ENCODE results near the gene ZNF205. TPM values are rescaled to one million over a fixed set of nuclear protein-coding genes. Genes with fewer than 3 reads are reported as not detected.

ZNF205 gene
- total and polyA plus RNA-seq, 2 donors (not counting 1 experiment from before 2014, with no cell fraction given), result not detected

GRCh38 chr16:3140603-3141427, 28.4 kb downstream of the ZNF205 start:
- intact Hi-C loops (cut with micrococcal nuclease), result no loop called here
- Histone ChIP-seq H3K4me3 (ENCODE audit: control extremely low read depth in 1 of 5, extremely low read depth in 1 of 5, insufficient read depth in 1 of 5, low read depth in 2 of 5, low read length in 4 of 5) (no peak overlapping the region), H3K27ac (ENCODE audit: low read length in 2 of 2) (no peak overlapping the region), H3K9ac (ENCODE audit: low read length) (no peak overlapping the region), H3K4me1 (ENCODE audit: control insufficient read depth in 2 of 2, insufficient read depth in 2 of 2, low read length in 2 of 2) (peaks cover 3 to 4% of the 10 kb centered on the region in 2 donors), H3K4me2 (replicated peaks; ENCODE audit: low read depth, low read length, poor library complexity, severe bottlenecking) (no peak overlapping the region), H3K9me3 (ENCODE audit: control extremely low read depth in 1 of 3, control insufficient read depth in 2 of 3, insufficient read depth in 1 of 3, low read length in 2 of 3) (no peaks in the 10 kb centered on the region), H3K36me3 (replicated peaks in 1 of 2; ENCODE audit: control extremely low read depth in 1 of 2, control insufficient read depth in 1 of 2, extremely low read depth in 1 of 2, insufficient read depth in 2 of 2, low read length in 1 of 2) (peaks cover 0 to 28% of the 10 kb centered on the region in 2 experiments), H3K27me3 (replicated peaks in 1 of 4; ENCODE audit: control extremely low read depth in 1 of 4, control insufficient read depth in 3 of 4, insufficient read depth in 4 of 4, low read length in 3 of 4) (no peaks in the 10 kb centered on the region), H2AFZ (ENCODE audit: insufficient read depth, low read depth, low read length, poor library complexity, severe bottlenecking) (no peak overlapping the region), H3K79me2 (ENCODE audit: control insufficient read depth, insufficient read depth, low read length) (peaks cover 11% of the 10 kb centered on the region), H4K20me1 (ENCODE audit: control insufficient read depth, insufficient read depth, low read length, poor library complexity, severe bottlenecking) (no peaks in the 10 kb centered on the region)
- H3K4me3 Mint-ChIP-seq, result no peak overlapping the region
- H3K27ac Mint-ChIP-seq, result no peak overlapping the region
- ATAC-seq (ENCODE audit: low read depth) (no peak), DNase-seq (no peak)
- no peaks in the 10 kb centered on the region for H3K27me3 Mint-ChIP-seq
- 98% methylated on average over 69 of the region's 69 CpGs for WGBS (ENCODE audit: insufficient coverage)
- no peak for TF ChIP-seq EZH2 (IDR thresholded peaks at IDR 0.05; ENCODE audit: borderline replicate concordance, insufficient read depth, low read depth, low read length, poor library complexity, severe bottlenecking)
- TF ChIP-seq CTCF (IDR thresholded peaks at IDR 0.05), result no peak
- no peaks in the 10 kb centered on the region for H3K9me3 Mint-ChIP-seq (ENCODE audit: insufficient read depth)
- CTCF ChIA-PET, result interaction anchor here (1.0 to 1.5 kb wide), 2 partner anchors 9 to 25 kb away, joined by 4 to 5 read pairs; no protein-coding TSS in a partner anchor
- POLR2A ChIA-PET, result no interaction called here
- peaks cover 4% of the 10 kb centered on the region for H3K4me1 Mint-ChIP-seq

GRCh38 chr16:3141781-3142311, 29.5 kb downstream of the ZNF205 start:
- no peak for ATAC-seq (ENCODE audit: low read depth)
- no peak overlapping the region for H3K4me2 ChIP-seq (replicated peaks; ENCODE audit: low read depth, low read length, poor library complexity, severe bottlenecking)

More at GRCh38 chr16:3141781-3142311, 29.5 kb downstream of the ZNF205 start:
- no peak overlapping the region for H3K27ac ChIP-seq (ENCODE audit: low read length in 2 of 2)
- Mint-ChIP-seq H3K27me3 (no peaks in the 10 kb centered on the region), H3K27ac (no peak overlapping the region), H3K4me3 (no peak overlapping the region), H3K4me1 (peaks cover under 1% of the 10 kb centered on the region), H3K9me3 (ENCODE audit: insufficient read depth) (no peaks in the 10 kb centered on the region)
- no peaks in the 10 kb centered on the region for H4K20me1 ChIP-seq (ENCODE audit: control insufficient read depth, insufficient read depth, low read length, poor library complexity, severe bottlenecking)
- no peak for DNase-seq
- H3K4me3 ChIP-seq (ENCODE audit: control extremely low read depth in 1 of 5, extremely low read depth in 1 of 5, insufficient read depth in 1 of 5, low read depth in 2 of 5, low read length in 4 of 5), result no peak overlapping the region
- no peaks in the 10 kb centered on the region for H3K9me3 ChIP-seq (ENCODE audit: control extremely low read depth in 1 of 3, control insufficient read depth in 2 of 3, insufficient read depth in 1 of 3, low read length in 2 of 3)
- 98% methylated on average over 23 of the region's 23 CpGs for WGBS (ENCODE audit: insufficient coverage)
- no peaks in the 10 kb centered on the region for H3K4me1 ChIP-seq (ENCODE audit: control insufficient read depth in 2 of 2, insufficient read depth in 2 of 2, low read length in 2 of 2)
- H3K9ac ChIP-seq (ENCODE audit: low read length), result no peak overlapping the region
- CTCF ChIA-PET, result interaction anchor here (1.0 kb wide), 1 partner anchor 24 kb away, joined by 4 read pairs; no protein-coding TSS in a partner anchor
- TF ChIP-seq CTCF (IDR thresholded peaks at IDR 0.05), result no peak
- TF ChIP-seq EZH2 (IDR thresholded peaks at IDR 0.05; ENCODE audit: borderline replicate concordance, insufficient read depth, low read depth, low read length, poor library complexity, severe bottlenecking), result no peak
- H3K27me3 ChIP-seq (replicated peaks in 1 of 4; ENCODE audit: control extremely low read depth in 1 of 4, control insufficient read depth in 3 of 4, insufficient read depth in 4 of 4, low read length in 3 of 4), result no peaks in the 10 kb centered on the region
- no peak overlapping the region for H2AFZ ChIP-seq (ENCODE audit: insufficient read depth, low read depth, low read length, poor library complexity, severe bottlenecking)
- H3K36me3 ChIP-seq (replicated peaks in 1 of 2; ENCODE audit: control extremely low read depth in 1 of 2, control insufficient read depth in 1 of 2, extremely low read depth in 1 of 2, insufficient read depth in 2 of 2, low read length in 1 of 2), result peaks cover 0 to 28% of the 10 kb centered on the region in 2 experiments
- peaks cover 8% of the 10 kb centered on the region for H3K79me2 ChIP-seq (ENCODE audit: control insufficient read depth, insufficient read depth, low read length)
- POLR2A ChIA-PET, result no interaction called here
- intact Hi-C loops (cut with micrococcal nuclease), result no loop called here

Measured in B cell (primary cell).